ENCODE results near the gene ACOX2. TPM values are rescaled to one million over a fixed set of nuclear protein-coding genes. Genes with fewer than 3 reads are reported as not detected.

ACOX2 gene
- total and polyA plus RNA-seq, 2 of the 8 experiments (the other 6 are each of a cell fraction or from before 2014, with no cell fraction given), result 3.2 to 9.2 TPM

DNA sequence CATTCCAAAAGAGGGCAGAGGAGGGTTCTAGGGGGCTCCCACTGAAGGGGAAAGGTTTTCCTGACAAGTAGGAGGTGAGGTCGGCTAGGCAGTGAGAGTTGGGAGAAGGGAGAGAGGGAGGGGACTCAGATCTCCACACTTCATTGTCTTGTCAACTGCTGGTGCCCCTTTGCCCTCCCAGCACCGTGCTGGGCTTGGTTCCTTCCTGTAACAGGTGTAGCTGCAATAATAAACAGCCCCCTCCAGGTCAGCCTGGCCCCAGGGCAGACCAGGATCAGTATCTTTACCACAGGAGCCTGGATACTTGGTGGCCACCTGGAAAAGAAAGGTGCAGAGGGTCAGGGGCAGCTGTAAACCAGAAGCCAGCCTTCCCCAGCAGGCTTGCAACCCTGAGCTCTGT, 48.0 kb downstream of the ACOX2 start:
- Histone ChIP-seq H2BK15ac (ENCODE audit: low read length) (no peak overlapping the region), H3K18ac (ENCODE audit: extremely low read depth, low read length) (no peak overlapping the region), H4K20me1 (replicated peaks in 1 of 2; ENCODE audit: control insufficient read depth in 1 of 2, insufficient read depth in 2 of 2, low read length in 2 of 2) (peaks cover 0 to 3% of the 10 kb centered on the region in 2 experiments), H4K8ac (ENCODE audit: extremely low read depth, insufficient read depth, low read length) (no peak overlapping the region; the same call in 1 of the 2 replicates), H3K27ac (ENCODE audit: low read depth, low read length) (no peak overlapping the region), H3K79me2 (ENCODE audit: control insufficient read depth in 1 of 2, insufficient read depth in 2 of 2, low read length in 2 of 2) (peaks cover 6 to 17% of the 10 kb centered on the region in 2 experiments), H3K79me1 (ENCODE audit: low read depth, low read length) (no peaks in the 10 kb centered on the region), H2BK5ac (ENCODE audit: low read depth, low read length) (no peak overlapping the region), H3K23me2 (ENCODE audit: low read depth, low read length) (peaks cover 4% of the 10 kb centered on the region; the same call in 1 of the 2 replicates), H2BK12ac (ENCODE audit: low read depth, low read length) (no peak overlapping the region), H3K14ac (ENCODE audit: insufficient read length) (no peak overlapping the region), H2BK20ac (ENCODE audit: low read length) (no peak overlapping the region), H3K23ac (ENCODE audit: insufficient read length) (no peak overlapping the region), H3K27me3 (replicated peaks in 1 of 4; ENCODE audit: control insufficient read depth in 3 of 4, extremely low read depth in 1 of 4, insufficient read depth in 3 of 4, low read length in 3 of 4) (peaks cover 0 to 4% (median 0%) of the 10 kb centered on the region in 4 experiments; a peak in 1 of 7 replicates), H2AK5ac (ENCODE audit: low read depth, low read length) (no peak overlapping the region), H3K56ac (replicated peaks; ENCODE audit: insufficient read length, low read depth, low read length) (no peak overlapping the region), H3K4me1 (replicated peaks in 1 of 4; ENCODE audit: control insufficient read depth in 3 of 4, insufficient read depth in 4 of 4, low read length in 3 of 4) (peaks cover 0 to 11% (median 4%) of the 10 kb centered on the region in 4 experiments; a peak in 6 of 7 replicates), H3K4me3 (ENCODE audit: extremely low read depth in 1 of 4, insufficient read depth in 2 of 4, low read depth in 3 of 4, low read length in 4 of 4) (no peak overlapping the region), H3K9me3 (ENCODE audit: insufficient read depth in 2 of 2, low read depth in 1 of 2, low read length in 1 of 2) (no peaks in the 10 kb centered on the region), H2BK120ac (replicated peaks; ENCODE audit: low read depth, low read length) (no peak overlapping the region), H3K4me2 (ENCODE audit: insufficient read depth in 1 of 2, low read depth in 2 of 2, low read length in 2 of 2) (no peak overlapping the region), H4K5ac (ENCODE audit: insufficient read length, low read depth, low read length) (no peak overlapping the region), H2AFZ (ENCODE audit: low read length) (no peak overlapping the region), H3K36me3 (ENCODE audit: control insufficient read depth in 2 of 4, insufficient read depth in 4 of 4, low read length in 3 of 4) (no peaks in the 10 kb centered on the region), H4K91ac (replicated peaks; ENCODE audit: insufficient read length, low read length) (no peak overlapping the region), H3K9ac (replicated peaks in 1 of 4; ENCODE audit: extremely low read depth in 1 of 4, low read depth in 3 of 4, low read length in 3 of 4) (no peak overlapping the region), H3K4ac (replicated peaks; ENCODE audit: insufficient read length, low read depth, low read length) (no peak overlapping the region)
- ChIA-PET POLR2A (ENCODE audit: partially characterized antibody) (no interaction called here), CTCF (ENCODE audit: partially characterized antibody) (interaction anchor here (0.6 to 1.3 kb wide), 3 partner anchors 15 to 153 kb away, joined by 3 to 4 read pairs (median 3); no protein-coding TSS in a partner anchor)
- FAIRE-seq (no peak), DNase-seq (ENCODE audit: low read depth in 1 of 2, low spot score in 2 of 2) (no peak)
- 83% methylated on average over 2 of the region's 2 CpGs; no CpG with 5 or more reads in 1 of the 2 experiments for WGBS, 2 experiments (ENCODE audit: extremely low coverage in 1 of 2, insufficient coverage in 1 of 2, insufficient read length in 1 of 2, insufficient replicate concordance in 2 of 2, low coverage in 1 of 2, low lambda C conversion rate in 2 of 2, missing lambda C conversion rate in 1 of 2)
- no peak for TF ChIP-seq POU5F1 (IDR thresholded peaks at IDR 0.05; ENCODE audit: low read depth, low read length)
- TF ChIP-seq JUND (IDR thresholded peaks at IDR 0.05; ENCODE audit: low read length), result no peak
- TF ChIP-seq TAF1 (IDR thresholded peaks at IDR 0.05; ENCODE audit: low read depth, low read length), result no peak
- TF ChIP-seq NRF1 (IDR thresholded peaks at IDR 0.05; ENCODE audit: low read depth, low read length), result no peak

Data from H1 (cell line).